PC-9 (cell line): ENCODE measurements around the gene MAST4. TPM values are rescaled to one million over a fixed set of nuclear protein-coding genes. Genes with fewer than 3 reads are reported as not detected.

Experiments used
- BruUV-seq: library from RNA; stranded (reverse); fragments of 400-500 nt; replicated peaks from 2 replicates; lab custom pipeline; 2021; lab: Mats Ljungman, UMichigan
- CTCF ChIA-PET: fragments of 300-600 bp; sonication (Branson Sonifier 250); formaldehyde crosslinking; loops from one replicate; lab custom pipeline; 2022; ENCODE audit warnings: antibody characterized with exemption; lab: Charles Lee
- POLR2A ChIA-PET: fragments of 300-600 bp; sonication (Branson Sonifier 250); formaldehyde crosslinking; loops from one replicate; lab custom pipeline; 2022; ENCODE audit warnings: antibody characterized with exemption; ENCODE audit not compliant: unreplicated experiment; lab: Charles Lee
- DNase-seq, 2 experiments: peaks; one replicate each; pipeline versions ENCODE4 v3.0.0 to v3.0.0-alpha.2; 2015 to 2022; ENCODE audit warnings: mixed read lengths in 1 of 2
- H2AFZ ChIP-seq: fragments of 200-600 bp; sonication (generic); 2 replicates; pipeline ENCODE4 v1.8.1; 2017; ENCODE audit warnings: antibody characterized with exemption
- H3F3A ChIP-seq: fragments of 200-600 bp; sonication (generic); 2 replicates; pipeline ENCODE4 v1.8.1; 2017; ENCODE audit warnings: antibody characterized with exemption, mild to moderate bottlenecking, low read depth; ENCODE audit not compliant: insufficient read depth
- H3K27ac ChIP-seq: fragments of 200-600 bp; sonication (generic); 2 replicates; pipeline ENCODE4 v1.6.1; 2016; ENCODE audit warnings: mixed run types
- H3K27me3 ChIP-seq: fragments of 200-600 bp; sonication (generic); 2 replicates; pipeline ENCODE4 v1.6.1; 2016; ENCODE audit warnings: low read depth, mixed run types; ENCODE audit not compliant: insufficient read depth
- H3K36me3 ChIP-seq: fragments of 200-600 bp; sonication (generic); 2 replicates; pipeline ENCODE4 v1.6.1; 2016; ENCODE audit warnings: low read depth, mixed run types
- H3K4me1 ChIP-seq: fragments of 200-600 bp; sonication (generic); replicated peaks from 2 replicates; pipeline ENCODE4 v1.6.1; 2016; ENCODE audit warnings: mixed run types; ENCODE audit not compliant: insufficient read depth
- H3K4me2 ChIP-seq: fragments of 200-600 bp; sonication (generic); 2 replicates; pipeline ENCODE4 v1.6.1; 2017; ENCODE audit warnings: mixed run types
- H3K4me3 ChIP-seq: fragments of 200-600 bp; sonication (generic); 2 replicates; pipeline ENCODE4 v1.6.1; 2016; ENCODE audit warnings: mixed run types
- H3K79me2 ChIP-seq: fragments of 200-600 bp; sonication (generic); 2 replicates; pipeline ENCODE4 v1.6.1; 2017; ENCODE audit warnings: low read depth, mixed run types
- H3K9me2 ChIP-seq: fragments of 200-600 bp; sonication (generic); 2 replicates; pipeline ENCODE4 v1.8.1; 2017; ENCODE audit warnings: mild to moderate bottlenecking; ENCODE audit not compliant: insufficient read depth
- H3K9me3 ChIP-seq: fragments of 200-600 bp; sonication (generic); 2 replicates; pipeline ENCODE4 v1.8.1; 2016; ENCODE audit warnings: low read depth; ENCODE audit not compliant: insufficient read depth
- H4K20me1 ChIP-seq: fragments of 200-600 bp; sonication (generic); 2 replicates; pipeline ENCODE4 v1.8.1; 2017; ENCODE audit not compliant: insufficient read depth
- CTCF ChIP-seq: fragments of 200-600 bp; sonication (generic); conservative IDR thresholded peaks from 2 replicates; pipeline ENCODE4 v1.6.1; 2017; ENCODE audit warnings: mixed run types, antibody characterized with exemption, mild to moderate bottlenecking, moderate library complexity
- EZH2 ChIP-seq: fragments of 200-600 bp; sonication (generic); IDR thresholded peaks from 2 replicates; pipeline ENCODE4 v1.8.0; 2017; ENCODE audit warnings: antibody characterized with exemption, low read depth
- intact Hi-C: fragments of 100-400 bp; cut with micrococcal nuclease; formaldehyde crosslinking; loops from one replicate; pipeline ENCODE4 v1.10.0; 2022; ENCODE audit not compliant: unreplicated experiment
- total RNA-seq: library from RNA; stranded (reverse); gene quantifications from 2 replicates; pipeline ENCODE4 v1.2.3, GENCODE V29; 2021

The MAST4 gene
- total RNA-seq, 1 experiment from 2014 or later: 19.3 TPM

- Histone ChIP-seq H3K36me3 (no peaks in the 10 kb centered on the region), H3K9me2 (no peaks in the 10 kb centered on the region), H3K27me3 (peaks cover 10% of the 10 kb centered on the region), H3K4me3 (no peak overlapping the region), H4K20me1 (no peaks in the 10 kb centered on the region), H2AFZ (no peak overlapping the region), H3K4me1 (no peaks in the 10 kb centered on the region), H3K9me3 (no peaks in the 10 kb centered on the region), H3K79me2 (no peaks in the 10 kb centered on the region), H3F3A (no peaks in the 10 kb centered on the region), H3K27ac (no peak overlapping the region), H3K4me2 (no peak overlapping the region)
- ChIA-PET CTCF (no interaction called here), POLR2A (no interaction called here)
- intact Hi-C loops: no loop called here
- no peak for TF ChIP-seq EZH2
- TF ChIP-seq CTCF: no peak
- BruUV-seq: no TSS peak
- no peak for DNase-seq
Observed at GRCh38 chr5:66739021-66739420, 142.8 kb downstream of the MAST4 start.

GRCh38 chr5:66739951-66740350 lies 143.8 kb downstream of the MAST4 start:
- no peak for DNase-seq
- Histone ChIP-seq H3K27ac (no peak overlapping the region), H3K27me3 (peaks cover 10% of the 10 kb centered on the region), H3K4me1 (no peaks in the 10 kb centered on the region), H3K9me2 (no peaks in the 10 kb centered on the region), H3K4me2 (no peak overlapping the region), H2AFZ (no peak overlapping the region), H3K9me3 (no peaks in the 10 kb centered on the region), H3K36me3 (no peaks in the 10 kb centered on the region), H4K20me1 (no peaks in the 10 kb centered on the region), H3F3A (no peaks in the 10 kb centered on the region), H3K79me2 (no peaks in the 10 kb centered on the region), H3K4me3 (no peak overlapping the region)
- POLR2A ChIA-PET: no interaction called here
- TF ChIP-seq EZH2 (no peak), CTCF (no peak)
- intact Hi-C loops: no loop called here
- no TSS peak for BruUV-seq
- CTCF ChIA-PET: no interaction called here

GRCh38 chr5:66741394-66741793 lies 145.2 kb downstream of the MAST4 start:
- Histone ChIP-seq H3F3A (no peaks in the 10 kb centered on the region), H3K9me2 (no peaks in the 10 kb centered on the region), H3K27ac (no peak overlapping the region), H3K4me1 (no peaks in the 10 kb centered on the region), H3K36me3 (no peaks in the 10 kb centered on the region), H4K20me1 (no peaks in the 10 kb centered on the region), H3K4me3 (no peak overlapping the region), H2AFZ (no peak overlapping the region), H3K9me3 (no peaks in the 10 kb centered on the region), H3K4me2 (no peak overlapping the region), H3K79me2 (no peaks in the 10 kb centered on the region), H3K27me3 (peaks cover 19% of the 10 kb centered on the region; the same call in 1 of the 2 replicates)
- ChIA-PET POLR2A (no interaction called here), CTCF (no interaction called here)
- no peak for DNase-seq
- no TSS peak for BruUV-seq
- intact Hi-C loops: no loop called here
- TF ChIP-seq CTCF (no peak), EZH2 (no peak)
